GM18951 (cell line): ENCODE measurements around the gene NPAS3.

Source experiments
- POLR2A ChIP-seq: IDR thresholded peaks from 4 replicates; pipeline ENCODE4 v1.6.1; 2011; ENCODE audit warnings: mild to moderate bottlenecking; ENCODE audit not compliant: insufficient read length, insufficient read depth; ENCODE audit errors: extremely low read depth
- in situ Hi-C: fragments of 300-500 bp; cut with MboI; formaldehyde crosslinking; loops from one replicate; pipeline ENCODE4 v1.12.0; 2022; ENCODE audit warnings: low sequenced_read_pairs, mixed read lengths, inconsistent platforms; ENCODE audit not compliant: unreplicated experiment

Gene NPAS3

GRCh38 chr14:33588771-33589170 lies 650.1 kb downstream of the NPAS3 start:
- TF ChIP-seq POLR2A, result no peak
- in situ Hi-C loops, result no loop called here

- no peak for TF ChIP-seq POLR2A
- in situ Hi-C loops, result no loop called here
These were observed 650.7 kb downstream of the NPAS3 start for GRCh38 chr14:33589334-33589733.

GRCh38 chr14:33590891-33591630 lies 652.4 kb downstream of the NPAS3 start:
- in situ Hi-C loops, result no loop called here
- no peak for TF ChIP-seq POLR2A

GRCh38 chr14:33592297-33592696 lies 653.6 kb downstream of the NPAS3 start:
- in situ Hi-C loops, result no loop called here
- TF ChIP-seq POLR2A, result no peak

- no peak for TF ChIP-seq POLR2A
- in situ Hi-C loops, result no loop called here
These were observed 657.8 kb downstream of the NPAS3 start for GRCh38 chr14:33596211-33597080.

GRCh38 chr14:33598582-33598981 lies 659.9 kb downstream of the NPAS3 start:
- TF ChIP-seq POLR2A, result no peak
- in situ Hi-C loops, result no loop called here

GRCh38 chr14:33602396-33602795 lies 663.7 kb downstream of the NPAS3 start:
- in situ Hi-C loops, result no loop called here
- no peak for TF ChIP-seq POLR2A

GRCh38 chr14:33606591-33606990 lies 667.9 kb downstream of the NPAS3 start:
- no peak for TF ChIP-seq POLR2A
- in situ Hi-C loops, result no loop called here

GRCh38 chr14:33609582-33609981 lies 670.9 kb downstream of the NPAS3 start:
- in situ Hi-C loops, result no loop called here
- TF ChIP-seq POLR2A, result no peak

GRCh38 chr14:33610121-33610520 lies 671.4 kb downstream of the NPAS3 start:
- in situ Hi-C loops, result no loop called here
- no peak for TF ChIP-seq POLR2A

GRCh38 chr14:33611405-33612196 lies 672.9 kb downstream of the NPAS3 start:
- TF ChIP-seq POLR2A, result no peak
- in situ Hi-C loops, result no loop called here

- in situ Hi-C loops, result no loop called here
- TF ChIP-seq POLR2A, result no peak
These were observed 673.5 kb downstream of the NPAS3 start for GRCh38 chr14:33612197-33612505.

- TF ChIP-seq POLR2A, result no peak
- in situ Hi-C loops, result no loop called here
These were observed 678.5 kb downstream of the NPAS3 start for GRCh38 chr14:33617154-33617553.

- no peak for TF ChIP-seq POLR2A
- in situ Hi-C loops, result no loop called here
These were observed 679.9 kb downstream of the NPAS3 start for GRCh38 chr14:33618361-33619105.
